ENCODE measurements around the gene MYBPHL. TPM values are rescaled to one million over a fixed set of nuclear protein-coding genes. Genes with fewer than 3 reads are reported as not detected.

Gene MYBPHL
- total and polyA plus RNA-seq, 2 of the 13 experiments (the other 11 are each of a cell fraction or from before 2014, with no cell fraction given) = 3.7 to 3.8 TPM

DNA sequence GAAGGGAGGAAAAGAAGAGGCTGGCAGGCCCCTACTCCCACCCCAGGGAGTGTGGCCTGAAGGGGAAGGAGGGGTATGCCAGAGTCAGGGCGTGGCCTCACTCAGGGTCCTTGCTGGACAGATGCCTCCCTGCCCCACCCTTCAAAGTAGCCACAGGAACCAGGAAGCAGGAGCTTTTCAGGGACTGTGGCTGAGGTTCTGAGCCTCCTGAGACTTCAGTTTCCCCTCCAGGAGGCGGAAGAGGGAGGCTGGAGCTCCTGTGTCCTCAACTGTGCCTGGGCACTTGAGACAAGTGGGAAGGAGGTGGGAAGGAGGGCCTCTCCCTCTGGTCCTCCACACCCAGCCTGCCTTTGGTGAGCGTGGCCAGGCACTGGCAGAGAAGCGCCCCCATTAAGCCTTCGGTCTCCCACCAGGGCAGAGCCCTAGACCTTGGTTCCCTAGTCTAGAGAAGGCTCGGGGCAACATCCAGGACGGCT lies 52.2 kb downstream of the MYBPHL start:
- BruUV-seq (replicated peaks) = no TSS peak
- Histone ChIP-seq H3K27ac (ENCODE audit: extremely low read length, insufficient read depth, low read length) (peak overlapping the region; percentile 88), H3K79me2 (ENCODE audit: insufficient read depth, low read length) (no peaks in the 10 kb centered on the region), H3K9me3 (ENCODE audit: low read length) (no peaks in the 10 kb centered on the region), H3K4me3 (replicated peaks in 1 of 3; ENCODE audit: insufficient read depth in 1 of 3, low read depth in 2 of 3, low read length in 3 of 3) (peak overlapping the region; percentile 5 to 59 (median 12); a peak in 3 of 6 replicates), H3K4me2 (ENCODE audit: low read depth, low read length) (peak overlapping the region; percentile 91), H4K20me1 (ENCODE audit: insufficient read depth, low read length) (no peaks in the 10 kb centered on the region), H3K27me3 (ENCODE audit: control insufficient read depth in 1 of 2, insufficient read depth in 2 of 2, low read length in 2 of 2) (no peaks in the 10 kb centered on the region), H3K36me3 (replicated peaks in 1 of 2; ENCODE audit: control insufficient read depth in 1 of 2, insufficient read depth in 2 of 2, low read length in 2 of 2) (peaks cover 0 to 8% of the 10 kb centered on the region in 2 experiments; a peak in 1 of 5 replicates), H3K4me1 (ENCODE audit: insufficient read depth, low read length) (peaks cover 43% of the 10 kb centered on the region), H2AFZ (ENCODE audit: low read length) (no peak overlapping the region), H3K9ac (ENCODE audit: insufficient read depth, low read depth, low read length) (peak overlapping the region; percentile 71)
- intact Hi-C loops (cut with micrococcal nuclease; ENCODE audit: unreplicated experiment) = no loop called here
- POLR2A ChIA-PET = interaction anchor here (0.5 to 1.9 kb wide), 9 partner anchors 11 to 229 kb away, joined by 3 to 5 read pairs (median 4); partner anchors contain the start of genes PSRC1, SARS1 and SORT1
- FAIRE-seq (no peak), ATAC-seq (peak; percentile 24), DNase-seq (ENCODE audit: low spot score) (no peak)
- WGBS (ENCODE audit: low lambda C conversion rate) = no CpG with 5 or more reads among the region's 7 CpGs
- CTCF ChIA-PET (ENCODE audit: low intra/inter-chr PET ratio, low total read pairs) = interaction anchor here (1.6 kb wide), 1 partner anchor 54 kb away, joined by 3 read pairs; no protein-coding TSS in a partner anchor
- in situ Hi-C loops (cut with HindIII; ENCODE audit: extremely low pct_ligation_motif_present, low pct_unique_long_range_greater_than_20kb) = no loop called here
- 0 out of 2 replicates have a peak, but pooled peaks have one; percentile 42 for TF ChIP-seq CAMTA2 (CRISPR knock-in tag; IDR thresholded peaks at IDR 0.05; ENCODE audit: borderline replicate concordance)
- no peak for TF ChIP-seq MIER3 (CRISPR knock-in tag; IDR thresholded peaks at IDR 0.05; ENCODE audit: borderline replicate concordance)
- TF ChIP-seq TCF12 (IDR thresholded peaks at IDR 0.05) = no peak
- peak; percentile 36; the same call in 1 of the 2 replicates for TF ChIP-seq TCF12 (CRISPR knock-in tag; IDR thresholded peaks at IDR 0.05)
- no peak for TF ChIP-seq ZFP36L2 (CRISPR knock-in tag; IDR thresholded peaks at IDR 0.05)
- no peak for TF ChIP-seq TBX3 (IDR thresholded peaks at IDR 0.05; ENCODE audit: borderline replicate concordance)
- no peak for TF ChIP-seq SRY (CRISPR knock-in tag; IDR thresholded peaks at IDR 0.05)
- no peak for TF ChIP-seq ZZZ3 (CRISPR knock-in tag; IDR thresholded peaks at IDR 0.05; ENCODE audit: borderline replicate concordance)
- TF ChIP-seq ERF (CRISPR knock-in tag; IDR thresholded peaks at IDR 0.05) = peak; percentile 7; the same call in 1 of the 2 replicates
- no peak for TF ChIP-seq TGIF2 (CRISPR knock-in tag; IDR thresholded peaks at IDR 0.05)
- no peak for TF ChIP-seq MIXL1 (CRISPR knock-in tag; IDR thresholded peaks at IDR 0.05)
- no peak for TF ChIP-seq SIN3A (IDR thresholded peaks at IDR 0.05; ENCODE audit: borderline replicate concordance, low read depth, low read length)
- TF ChIP-seq ZNF883 (CRISPR knock-in tag; IDR thresholded peaks at IDR 0.05; ENCODE audit: not compliant biosample characterization) = no peak
- TF ChIP-seq, protein P1, sequence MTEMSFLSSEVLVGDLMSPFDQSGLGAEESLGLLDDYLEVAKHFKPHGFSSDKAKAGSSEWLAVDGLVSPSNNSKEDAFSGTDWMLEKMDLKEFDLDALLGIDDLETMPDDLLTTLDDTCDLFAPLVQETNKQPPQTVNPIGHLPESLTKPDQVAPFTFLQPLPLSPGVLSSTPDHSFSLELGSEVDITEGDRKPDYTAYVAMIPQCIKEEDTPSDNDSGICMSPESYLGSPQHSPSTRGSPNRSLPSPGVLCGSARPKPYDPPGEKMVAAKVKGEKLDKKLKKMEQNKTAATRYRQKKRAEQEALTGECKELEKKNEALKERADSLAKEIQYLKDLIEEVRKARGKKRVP (CRISPR knock-in tag; IDR thresholded peaks at IDR 0.05) = no peak
- TF ChIP-seq HNRNPH1 (optimal IDR thresholded peaks at IDR 0.05; ENCODE audit: low read depth, low read length) = no peak
- TF ChIP-seq SMARCC2 (IDR thresholded peaks at IDR 0.05) = no peak
- no peak for TF ChIP-seq ZNF484 (CRISPR knock-in tag; IDR thresholded peaks at IDR 0.05; ENCODE audit: borderline replicate concordance, low read depth)
- TF ChIP-seq RNF219 (CRISPR knock-in tag; IDR thresholded peaks at IDR 0.05) = no peak
- TF ChIP-seq, protein P2, sequence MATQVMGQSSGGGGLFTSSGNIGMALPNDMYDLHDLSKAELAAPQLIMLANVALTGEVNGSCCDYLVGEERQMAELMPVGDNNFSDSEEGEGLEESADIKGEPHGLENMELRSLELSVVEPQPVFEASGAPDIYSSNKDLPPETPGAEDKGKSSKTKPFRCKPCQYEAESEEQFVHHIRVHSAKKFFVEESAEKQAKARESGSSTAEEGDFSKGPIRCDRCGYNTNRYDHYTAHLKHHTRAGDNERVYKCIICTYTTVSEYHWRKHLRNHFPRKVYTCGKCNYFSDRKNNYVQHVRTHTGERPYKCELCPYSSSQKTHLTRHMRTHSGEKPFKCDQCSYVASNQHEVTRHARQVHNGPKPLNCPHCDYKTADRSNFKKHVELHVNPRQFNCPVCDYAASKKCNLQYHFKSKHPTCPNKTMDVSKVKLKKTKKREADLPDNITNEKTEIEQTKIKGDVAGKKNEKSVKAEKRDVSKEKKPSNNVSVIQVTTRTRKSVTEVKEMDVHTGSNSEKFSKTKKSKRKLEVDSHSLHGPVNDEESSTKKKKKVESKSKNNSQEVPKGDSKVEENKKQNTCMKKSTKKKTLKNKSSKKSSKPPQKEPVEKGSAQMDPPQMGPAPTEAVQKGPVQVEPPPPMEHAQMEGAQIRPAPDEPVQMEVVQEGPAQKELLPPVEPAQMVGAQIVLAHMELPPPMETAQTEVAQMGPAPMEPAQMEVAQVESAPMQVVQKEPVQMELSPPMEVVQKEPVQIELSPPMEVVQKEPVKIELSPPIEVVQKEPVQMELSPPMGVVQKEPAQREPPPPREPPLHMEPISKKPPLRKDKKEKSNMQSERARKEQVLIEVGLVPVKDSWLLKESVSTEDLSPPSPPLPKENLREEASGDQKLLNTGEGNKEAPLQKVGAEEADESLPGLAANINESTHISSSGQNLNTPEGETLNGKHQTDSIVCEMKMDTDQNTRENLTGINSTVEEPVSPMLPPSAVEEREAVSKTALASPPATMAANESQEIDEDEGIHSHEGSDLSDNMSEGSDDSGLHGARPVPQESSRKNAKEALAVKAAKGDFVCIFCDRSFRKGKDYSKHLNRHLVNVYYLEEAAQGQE (IDR thresholded peaks at IDR 0.05; ENCODE audit: borderline replicate concordance in 1 of 2, low read depth in 1 of 2, low read length in 2 of 2) = no peak
- TF ChIP-seq MBD4 (IDR thresholded peaks at IDR 0.05; ENCODE audit: borderline replicate concordance, low read length) = no peak
